Ovary (tissue), 9 donors: ENCODE measurements around the gene SLC16A11. TPM values are rescaled to one million over a fixed set of nuclear protein-coding genes. Genes with fewer than 3 reads are reported as not detected.
A peak's percentile ranks its signal among the peaks of the same experiment; 100 is the strongest.
"Not testable (repeated sequence)": the region's sequence is repeated elsewhere in the genome, so short reads cannot be mapped to it uniquely, and the experiment has no call there.

ENCODE experiments used
- DNase-seq, 5 donors: peaks; one replicate each; pipeline ENCODE4 v3.0.0-alpha.2; 2019 to 2020
- H3K27ac ChIP-seq, 2 donors: fragments of 200-600 bp; one replicate each; pipeline versions ENCODE4 v1.5.1 to v1.8.0; 2019 to 2022
- H3K27me3 ChIP-seq: fragments of 200-600 bp; one replicate; pipeline ENCODE4 v1.8.0; 2022
- H3K36me3 ChIP-seq: fragments of 200-600 bp; sonication (generic); one replicate; pipeline ENCODE4 v1.5.1; 2019
- H3K4me1 ChIP-seq: one replicate; pipeline ENCODE4 v1.8.1; 2013; ENCODE audit warnings: mild to moderate bottlenecking, moderate library complexity; ENCODE audit not compliant: insufficient read depth
- H3K4me3 ChIP-seq: fragments of 200-600 bp; sonication (generic); one replicate; pipeline ENCODE4 v1.5.1; 2017
- H3K9me3 ChIP-seq, 2 donors: fragments of 200-600 bp in 1 of 2; sonication (generic) in 1 of 2; one replicate each; pipeline versions ENCODE4 v1.5.1 to v1.8.1; 2013 to 2019; ENCODE audit warnings: mild to moderate bottlenecking in 1 of 2, moderate library complexity in 1 of 2
- EP300 ChIP-seq: sonication (generic); formaldehyde crosslinking; IDR thresholded peaks from one replicate; pipeline ENCODE4 v1.6.1; 2017; ENCODE audit warnings: antibody characterized with exemption
- POLR2A ChIP-seq: fragments of 450-650 bp; IDR thresholded peaks from one replicate; pipeline ENCODE4 v1.6.1; 2017; ENCODE audit warnings: antibody characterized with exemption, mild to moderate bottlenecking, moderate library complexity
- WGBS, 3 donors: extraction: QIAGEN DNeasy Blood & Tissue Kit in 1 of 3; methylation state at CpG; one replicate each; pipeline versions ENCODE4 v1.1.5 to v1.1.7; 2013 to 2017; 5-methylcytosine and 5-hydroxymethylcytosine counted together
- intact Hi-C, 4 donors: fragments of 100-400 bp; cut with DNase I; formaldehyde crosslinking; loops; one replicate each; pipeline versions ENCODE4 v1.11.0 to v1.15.1; 2022 to 2023
- microRNA counts: library from miRNA; unstranded; fragments of <30 nt; microRNA quantifications from one replicate; lab custom pipeline; 2016
- polyA plus RNA-seq, 2 donors: library from polyadenylated mRNA; stranded (reverse); fragments of 200-250 nt in 1 of 2; fragments of 350-450 nt in 1 of 2; fragmentation: Illumina TruSeq in 1 of 2; extraction: RNeasy Lipid Tissue Mini Kit (QIAGEN cat#74804) in 1 of 2; gene quantifications; one replicate each; pipeline ENCODE4 v1.2.3, GENCODE V29; 2013 to 2014
- small RNA-seq: library from RNA; depleted of rRNA; stranded (forward); fragments of <200 nt; gene quantifications from one replicate; pipeline ENCODE3, GENCODE V24; 2016
- total RNA-seq, 7 donors: library from RNA; depleted of rRNA in 2 of 7; stranded (reverse); fragments of >200 nt in 2 of 7; fragmentation: NEBNext Ultra II Directional in 3 of 7; extraction: Animal tissue kit (Norgen Biotek cat#: 25700) in 3 of 7; gene quantifications; one replicate each; pipeline versions ENCODE4 v1.1.0 to v1.2.4, GENCODE V29; 2016 to 2023
- TF ChIP-seq, protein P1 (sequence below), 3 donors: fragments of 450-650 bp in 2 of 3; fragments of 200-600 bp in 1 of 3; IDR thresholded peaks; one replicate each; pipeline versions ENCODE4 v1.5.1 to v1.8.0; 2016 to 2022; ENCODE audit warnings: antibody characterized with exemption in 3 of 3, mild to moderate bottlenecking in 1 of 3
- donor health status: DM: no; HTN: no; CAD: no; lungs with moderate emphysema.
- donor health status: DM: no; HTN: no; CAD: no.
- donor health status: Bipolar disorder and iron deficiency.
- donor health status: DM: yes; HTN: yes; CAD: no.
- donor health status: DM: no; HTN: no; CAD: no.
- donor health status: DM: yes; HTN: yes; CAD: no.

Gene SLC16A11
- total and polyA plus RNA-seq, 9 donors, result 1.2 to 14.4 (median 3.0) TPM; not detected in 2

DNA sequence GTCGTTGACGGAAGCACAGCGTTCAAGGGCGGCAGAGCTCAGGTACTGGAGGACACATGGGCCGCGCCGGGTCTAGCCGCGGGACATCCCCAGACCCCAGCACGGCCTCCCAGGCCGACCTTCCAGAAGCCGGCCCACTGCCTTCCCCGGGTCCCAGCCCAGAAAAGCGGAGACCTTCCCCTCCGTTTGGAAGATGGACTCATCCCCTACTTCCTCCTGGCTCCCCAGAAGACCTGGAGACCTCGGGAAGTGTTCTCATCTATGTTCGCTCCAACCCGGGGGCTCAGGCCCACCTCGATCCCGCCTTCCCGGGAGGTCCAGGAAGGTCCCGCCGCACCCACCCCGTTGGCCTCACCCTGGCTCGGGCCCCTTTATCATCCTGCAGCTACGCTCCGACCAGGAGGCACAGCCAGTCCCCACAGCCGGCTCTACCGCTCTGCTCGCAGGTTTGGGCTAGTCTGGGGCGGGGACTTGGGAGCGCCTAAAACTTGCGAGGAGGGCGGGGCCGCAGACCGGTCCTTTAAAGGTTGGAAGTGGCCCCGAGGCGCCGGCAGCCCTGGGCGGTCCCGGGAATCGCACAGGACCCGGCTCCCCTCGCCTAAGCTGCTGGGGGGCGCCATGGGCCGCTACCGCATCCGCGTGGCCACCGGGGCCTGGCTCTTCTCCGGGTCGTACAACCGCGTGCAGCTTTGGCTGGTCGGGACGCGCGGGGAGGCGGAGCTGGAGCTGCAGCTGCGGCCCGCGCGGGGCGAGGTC is 48.2 kb downstream of the SLC16A11 start, which contains the start of gene ALOX12:
ALOX12 (plus strand) TSS at position 550 of the 756 bp plus-strand sequence; CDS start at position 619, 69 bp downstream.
- H3K4me3 ChIP-seq, result peak within 1 kb of the TSS; percentile 7
- TF ChIP-seq, protein P1, sequence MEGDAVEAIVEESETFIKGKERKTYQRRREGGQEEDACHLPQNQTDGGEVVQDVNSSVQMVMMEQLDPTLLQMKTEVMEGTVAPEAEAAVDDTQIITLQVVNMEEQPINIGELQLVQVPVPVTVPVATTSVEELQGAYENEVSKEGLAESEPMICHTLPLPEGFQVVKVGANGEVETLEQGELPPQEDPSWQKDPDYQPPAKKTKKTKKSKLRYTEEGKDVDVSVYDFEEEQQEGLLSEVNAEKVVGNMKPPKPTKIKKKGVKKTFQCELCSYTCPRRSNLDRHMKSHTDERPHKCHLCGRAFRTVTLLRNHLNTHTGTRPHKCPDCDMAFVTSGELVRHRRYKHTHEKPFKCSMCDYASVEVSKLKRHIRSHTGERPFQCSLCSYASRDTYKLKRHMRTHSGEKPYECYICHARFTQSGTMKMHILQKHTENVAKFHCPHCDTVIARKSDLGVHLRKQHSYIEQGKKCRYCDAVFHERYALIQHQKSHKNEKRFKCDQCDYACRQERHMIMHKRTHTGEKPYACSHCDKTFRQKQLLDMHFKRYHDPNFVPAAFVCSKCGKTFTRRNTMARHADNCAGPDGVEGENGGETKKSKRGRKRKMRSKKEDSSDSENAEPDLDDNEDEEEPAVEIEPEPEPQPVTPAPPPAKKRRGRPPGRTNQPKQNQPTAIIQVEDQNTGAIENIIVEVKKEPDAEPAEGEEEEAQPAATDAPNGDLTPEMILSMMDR (IDR thresholded peaks at IDR 0.05), result no peak
- TF ChIP-seq EP300 (no peak), POLR2A (no peak)
- DNase-seq, result peak in 3 of 5 donors; percentile 35 to 61 (median 45)
- H3K36me3 ChIP-seq, result no peaks in the 10 kb centered on the region
- H3K27ac ChIP-seq, result no peak within 1 kb of the TSS
- no peaks in the 10 kb centered on the region for H3K9me3 ChIP-seq
- intact Hi-C loops, result loop anchor here in 1 of 4 donors (10.0 kb wide), 1 partner anchor 331 kb away; no protein-coding TSS in a partner anchor
- 10 to 24% (median 17%) methylated on average over 62 to 64 of the region's 64 CpGs for WGBS, 3 donors
- H3K4me1 ChIP-seq, result peaks cover 3% of the 10 kb centered on the region
- no peaks in the 10 kb centered on the region for H3K27me3 ChIP-seq

DNA sequence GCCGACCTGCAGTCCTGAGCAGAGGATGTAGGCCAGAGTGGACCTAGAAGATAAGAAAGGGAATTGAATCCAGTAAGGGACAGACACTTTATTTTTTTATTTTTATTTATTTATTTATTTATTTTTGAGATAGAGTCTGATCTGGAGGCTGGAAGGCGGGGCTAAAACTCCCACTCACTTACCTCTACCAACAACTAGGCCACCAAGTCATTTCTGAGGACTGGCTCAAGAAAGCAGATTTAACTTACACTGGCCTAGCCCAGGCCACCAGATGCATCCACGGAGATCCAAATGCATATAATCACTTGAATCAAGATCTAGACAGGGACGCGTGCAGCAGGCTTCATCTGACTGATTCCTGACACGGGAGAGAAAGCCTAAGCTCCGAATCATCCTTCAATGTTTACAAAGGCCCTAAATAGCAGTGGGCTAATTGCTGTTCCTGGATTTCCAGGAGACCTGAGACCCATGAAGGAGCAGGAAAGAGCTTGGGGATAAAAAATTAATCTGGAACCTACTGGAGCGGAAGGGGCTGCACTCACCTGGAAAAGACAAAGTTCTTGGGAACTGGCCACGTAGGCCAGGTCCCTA is 49.1 kb downstream of the SLC16A11 start:
- WGBS, 3 donors, result 91 to 94% (median 93%) methylated on average over 9 of the region's 9 CpGs
- Histone ChIP-seq H3K4me3 (no peak overlapping the region), H3K9me3 (no peaks in the 10 kb centered on the region), H3K27me3 (no peaks in the 10 kb centered on the region), H3K27ac (no peak overlapping the region), H3K36me3 (no peaks in the 10 kb centered on the region), H3K4me1 (peaks cover 3% of the 10 kb centered on the region)
- intact Hi-C loops, result loop anchor here in 1 of 4 donors (10.0 kb wide), 1 partner anchor 330 kb away; no protein-coding TSS in a partner anchor
- no peak for DNase-seq
- TF ChIP-seq, protein P1 (IDR thresholded peaks at IDR 0.05), result no peak
- no peak for TF ChIP-seq POLR2A
- TF ChIP-seq EP300, result no peak

DNA sequence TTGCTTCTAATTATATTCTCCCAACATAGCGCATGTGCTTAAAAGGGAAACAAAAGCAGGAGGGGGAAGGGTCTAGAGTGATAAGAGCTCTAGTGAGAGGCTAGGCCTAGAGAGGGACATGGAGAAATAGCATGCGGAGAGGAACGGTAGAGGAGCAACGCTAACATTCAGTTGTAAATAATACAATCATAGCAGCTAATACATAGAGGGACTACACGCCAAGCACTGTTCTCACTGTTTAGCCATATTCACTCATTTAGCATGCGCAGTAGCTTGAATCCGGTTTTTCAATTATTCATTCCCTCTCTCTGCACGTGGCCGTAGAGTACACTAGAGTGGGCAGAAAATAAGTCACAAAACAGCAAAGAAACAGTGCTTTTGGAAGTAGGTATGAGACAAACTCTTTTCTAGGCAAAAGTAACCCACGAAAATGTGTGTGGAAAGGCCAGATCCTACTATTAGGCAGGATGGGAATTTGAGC is 49.7 kb downstream of the SLC16A11 start:
- DNase-seq, result no peak
- Histone ChIP-seq H3K27ac (no peak overlapping the region), H3K36me3 (no peaks in the 10 kb centered on the region), H3K9me3 (no peaks in the 10 kb centered on the region), H3K4me3 (no peak overlapping the region), H3K4me1 (peaks cover 3% of the 10 kb centered on the region), H3K27me3 (no peaks in the 10 kb centered on the region)
- TF ChIP-seq EP300, result no peak
- TF ChIP-seq, protein P1 (IDR thresholded peaks at IDR 0.05), result no peak
- no peak for TF ChIP-seq POLR2A
- intact Hi-C loops, result loop anchor here in 1 of 4 donors (10.0 kb wide), 1 partner anchor 329 kb away; no protein-coding TSS in a partner anchor
- 72 to 82% (median 81%) methylated on average over 10 of the region's 10 CpGs for WGBS, 3 donors

DNA sequence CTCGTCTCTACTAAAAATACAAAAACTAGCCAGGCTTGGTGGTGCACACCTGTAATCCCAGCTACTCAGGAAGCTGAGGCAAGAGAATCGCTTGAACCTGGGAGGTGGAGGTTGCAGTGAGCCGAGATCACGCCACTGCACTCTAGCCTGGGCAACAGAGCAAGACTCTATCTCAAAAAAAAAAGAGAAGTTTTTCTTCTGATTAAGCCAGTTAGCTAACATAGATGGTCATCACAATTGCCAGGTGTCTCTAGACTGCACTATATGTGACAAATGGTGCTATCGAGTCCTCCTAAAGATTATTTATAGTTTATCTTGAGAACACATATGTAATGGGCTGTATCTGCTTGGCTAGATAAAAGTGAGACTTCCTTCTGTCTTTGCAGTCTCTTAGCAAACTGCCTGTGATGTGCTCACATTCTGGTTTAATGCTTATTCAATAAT is 50.3 kb downstream of the SLC16A11 start:
- not testable (repeated sequence) for H3K36me3 ChIP-seq, H3K27ac ChIP-seq, H3K27me3 ChIP-seq, DNase-seq, H3K9me3 ChIP-seq, H3K4me1 ChIP-seq, H3K4me3 ChIP-seq
- intact Hi-C loops, result loop anchor here in 1 of 4 donors (10.0 kb wide), 1 partner anchor 329 kb away; no protein-coding TSS in a partner anchor
- 75 to 79% (median 76%) methylated on average over 5 of the region's 5 CpGs for WGBS, 3 donors

MicroRNAs within 50 kb of the gene (microRNA counts, 767-probe panel; counts per million panel counts)
- microRNA hsa-miR-195-5p (lab: Ali Mortazavi, UCI) (4,802 counts per million, percentile 93 among the panel's probes with 10 or more counts), microRNA hsa-miR-497-5p (lab: Ali Mortazavi, UCI) (3,886 counts per million, percentile 89 among the panel's probes with 10 or more counts)

Small RNAs within 50 kb of the gene (small RNA-seq; reads per million reads assigned to genes)
- not detected for gene AC120057.1

Other genes starting within 250 kb of the SLC16A11 start
- 10 to 100 TPM in 1 of 7 donors, 1 to 10 TPM in 2, under 1 TPM in 2, not detected in 2; 0.94 to 19.3 (median 2.1) TPM for gene TEKT1, start 212.4 kb downstream of the SLC16A11 start, total RNA-seq
- gene TEKT1, start 212.4 kb downstream of the SLC16A11 start, polyA plus RNA-seq, result under 1 TPM in 1 of 2 donors, not detected in 1; 0.06 TPM
- gene ALOX12, start 48.0 kb downstream of the SLC16A11 start, total RNA-seq, result under 1 TPM in 3 of 7 donors, not detected in 4; 0.51 to 0.74 (median 0.62) TPM
- under 1 TPM in 1 of 2 donors, not detected in 1; 0.05 TPM for gene ALOX12, start 48.0 kb downstream of the SLC16A11 start, polyA plus RNA-seq
- gene RNASEK, start 31.5 kb downstream of the SLC16A11 start, total RNA-seq, result 100 to 1,000 TPM in 6 of 7 donors, 10 to 100 TPM in 1; 80.1 to 211 (median 179) TPM
- 100 to 1,000 TPM; 192 to 295 TPM for gene RNASEK, start 31.5 kb downstream of the SLC16A11 start, polyA plus RNA-seq
- gene BCL6B, start 21.0 kb downstream of the SLC16A11 start, total RNA-seq, result 10 to 100 TPM in 1 of 7 donors, 1 to 10 TPM in 4, under 1 TPM in 2; 0.46 to 13.9 (median 3.5) TPM
- 10 to 100 TPM in 1 of 2 donors, 1 to 10 TPM in 1; 6.2 to 13.7 TPM for gene BCL6B, start 21.0 kb downstream of the SLC16A11 start, polyA plus RNA-seq
- 1 to 10 TPM in 4 of 7 donors, under 1 TPM in 3; 0.12 to 2.8 (median 1.2) TPM for gene SLC16A13, start 8.1 kb downstream of the SLC16A11 start, total RNA-seq
- 1 to 10 TPM; 1.2 TPM for gene SLC16A13, start 8.1 kb downstream of the SLC16A11 start, polyA plus RNA-seq
- gene CLEC10A, start 36.2 kb upstream of the SLC16A11 start, total RNA-seq, result 1 to 10 TPM in 6 of 7 donors, under 1 TPM in 1; 0.98 to 2.9 (median 2.2) TPM
- gene CLEC10A, start 36.2 kb upstream of the SLC16A11 start, polyA plus RNA-seq, result 1 to 10 TPM; 3.5 to 9.4 TPM
- gene ASGR2, start 70.7 kb upstream of the SLC16A11 start, total RNA-seq, result under 1 TPM in 5 of 7 donors, not detected in 2; 0.20 to 0.72 (median 0.60) TPM
- under 1 TPM; 0.24 to 0.37 TPM for gene ASGR2, start 70.7 kb upstream of the SLC16A11 start, polyA plus RNA-seq
- gene ASGR1, start 135.3 kb upstream of the SLC16A11 start, total RNA-seq, result 1 to 10 TPM in 4 of 7 donors, under 1 TPM in 3; 0.63 to 3.3 (median 1.0) TPM
- 1 to 10 TPM in 1 of 2 donors, under 1 TPM in 1; 0.20 to 1.3 TPM for gene ASGR1, start 135.3 kb upstream of the SLC16A11 start, polyA plus RNA-seq
- 10 to 100 TPM; 11.0 to 67.7 (median 34.5) TPM for gene DLG4, start 175.7 kb upstream of the SLC16A11 start, total RNA-seq
- gene DLG4, start 175.7 kb upstream of the SLC16A11 start, polyA plus RNA-seq, result 10 to 100 TPM; 25.1 to 27.8 TPM
- 100 to 1,000 TPM; 303 to 638 (median 374) TPM for gene ACADVL, start 175.8 kb upstream of the SLC16A11 start, total RNA-seq
- 100 to 1,000 TPM; 277 to 381 TPM for gene ACADVL, start 175.8 kb upstream of the SLC16A11 start, polyA plus RNA-seq
- gene DVL2, start 190.4 kb upstream of the SLC16A11 start, total RNA-seq, result 10 to 100 TPM; 36.9 to 80.6 (median 61.3) TPM
- gene DVL2, start 190.4 kb upstream of the SLC16A11 start, polyA plus RNA-seq, result 10 to 100 TPM in 1 of 2 donors, 1 to 10 TPM in 1; 8.2 to 49.0 TPM
- gene PHF23, start 195.4 kb upstream of the SLC16A11 start, total RNA-seq, result 10 to 100 TPM; 19.4 to 57.7 (median 41.0) TPM
- gene PHF23, start 195.4 kb upstream of the SLC16A11 start, polyA plus RNA-seq, result 10 to 100 TPM; 23.3 to 42.5 TPM
- 1,000 to 10,000 TPM in 1 of 7 donors, 100 to 1,000 TPM in 6; 526 to 1,303 (median 619) TPM for gene GABARAP, start 198.4 kb upstream of the SLC16A11 start, total RNA-seq
- 1,000 to 10,000 TPM in 1 of 2 donors, 100 to 1,000 TPM in 1; 763 to 1,518 TPM for gene GABARAP, start 198.4 kb upstream of the SLC16A11 start, polyA plus RNA-seq
- 100 to 1,000 TPM in 5 of 7 donors, 10 to 100 TPM in 2; 42.3 to 136 (median 123) TPM for gene CTDNEP1, start 207.6 kb upstream of the SLC16A11 start, total RNA-seq
- 100 to 1,000 TPM in 1 of 2 donors, 10 to 100 TPM in 1; 82.5 to 256 TPM for gene CTDNEP1, start 207.6 kb upstream of the SLC16A11 start, polyA plus RNA-seq
- 10 to 100 TPM; 18.7 to 55.7 (median 40.6) TPM for gene ELP5, start 208.1 kb upstream of the SLC16A11 start, total RNA-seq
- gene ELP5, start 208.1 kb upstream of the SLC16A11 start, polyA plus RNA-seq, result 10 to 100 TPM; 35.1 to 56.0 TPM
- gene CLDN7, start 218.4 kb upstream of the SLC16A11 start, total RNA-seq, result 100 to 1,000 TPM in 1 of 7 donors, 1 to 10 TPM in 4, under 1 TPM in 1, not detected in 1; 0.53 to 102 (median 6.3) TPM
- gene CLDN7, start 218.4 kb upstream of the SLC16A11 start, polyA plus RNA-seq, result 1 to 10 TPM in 1 of 2 donors, under 1 TPM in 1; 0.27 to 1.1 TPM
- gene SLC2A4, start 237.6 kb upstream of the SLC16A11 start, total RNA-seq, result 1 to 10 TPM in 6 of 7 donors, under 1 TPM in 1; 0.83 to 9.8 (median 2.3) TPM
- 1 to 10 TPM; 3.4 to 4.1 TPM for gene SLC2A4, start 237.6 kb upstream of the SLC16A11 start, polyA plus RNA-seq